Measurements from ENCODE around the gene INSC. TPM values are rescaled to one million over a fixed set of nuclear protein-coding genes. Genes with fewer than 3 reads are reported as not detected.

INSC gene
- total and polyA plus RNA-seq, 12 donors, result 0.19 to 0.76 (median 0.60) TPM; not detected in 4

DNA sequence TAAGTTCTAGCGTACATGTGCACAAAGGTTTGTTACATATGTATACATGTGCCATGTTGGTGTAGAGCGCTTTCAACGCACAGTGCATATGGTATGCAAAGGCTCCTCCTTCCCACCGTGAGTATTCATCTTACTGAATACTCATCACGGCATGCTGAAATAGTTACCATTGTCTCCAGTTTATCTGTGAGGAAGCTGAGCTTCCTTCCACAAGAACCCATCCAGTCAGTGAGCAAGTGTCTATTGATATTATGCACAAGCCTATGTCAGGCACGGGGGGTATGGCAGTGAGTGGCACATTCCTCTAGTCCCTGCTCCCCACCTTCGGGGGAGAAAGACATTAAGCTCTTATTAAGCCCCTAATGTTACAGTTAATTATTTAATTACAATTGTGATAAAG, 28.1 kb downstream of the INSC start:
- TF ChIP-seq CTCF (IDR thresholded peaks at IDR 0.05), result no peak
- WGBS, 2 donors, result 57 to 63% methylated on average over 7 of the region's 7 CpGs
- Histone ChIP-seq H3K4me1 (peaks cover 0 to 8% (median 0%) of the 10 kb centered on the region in 9 donors), H3K9me3 (no peaks in the 10 kb centered on the region), H3K27me3 (no peaks in the 10 kb centered on the region), H3K27ac (no peak overlapping the region), H3K36me3 (no peaks in the 10 kb centered on the region), H3K4me3 (no peak overlapping the region)
- intact Hi-C loops (cut with DNase I), result no loop called here
- DNase-seq, result no peak
- no peak for ATAC-seq

DNA sequence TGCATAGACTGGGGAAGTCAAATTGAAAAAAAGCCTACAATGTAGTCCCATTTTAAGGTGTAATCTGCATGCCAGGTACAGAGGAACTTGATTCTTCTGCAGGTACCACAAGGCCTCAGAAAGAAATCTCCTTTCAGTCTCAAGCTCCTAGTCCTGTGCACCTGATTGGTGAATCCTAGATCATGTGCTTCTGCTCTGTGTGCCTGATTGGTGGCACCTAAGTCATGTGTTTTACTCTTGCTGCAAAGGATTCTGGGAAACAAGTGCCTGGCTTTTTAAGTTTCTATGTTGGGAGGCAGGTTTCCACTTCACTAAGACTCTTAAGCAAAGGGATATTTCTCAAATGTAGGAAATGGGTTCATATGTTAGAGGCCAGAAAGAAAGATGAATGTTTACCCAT, 29.1 kb downstream of the INSC start:
- no peak for DNase-seq
- intact Hi-C loops (cut with DNase I), result no loop called here
- Histone ChIP-seq H3K27me3 (no peaks in the 10 kb centered on the region), H3K27ac (no peak overlapping the region), H3K4me1 (peaks cover 0 to 4% (median 0%) of the 10 kb centered on the region in 9 donors), H3K36me3 (no peaks in the 10 kb centered on the region), H3K9me3 (no peaks in the 10 kb centered on the region), H3K4me3 (no peak overlapping the region)
- TF ChIP-seq CTCF (IDR thresholded peaks at IDR 0.05), result no peak
- no peak for ATAC-seq

DNA sequence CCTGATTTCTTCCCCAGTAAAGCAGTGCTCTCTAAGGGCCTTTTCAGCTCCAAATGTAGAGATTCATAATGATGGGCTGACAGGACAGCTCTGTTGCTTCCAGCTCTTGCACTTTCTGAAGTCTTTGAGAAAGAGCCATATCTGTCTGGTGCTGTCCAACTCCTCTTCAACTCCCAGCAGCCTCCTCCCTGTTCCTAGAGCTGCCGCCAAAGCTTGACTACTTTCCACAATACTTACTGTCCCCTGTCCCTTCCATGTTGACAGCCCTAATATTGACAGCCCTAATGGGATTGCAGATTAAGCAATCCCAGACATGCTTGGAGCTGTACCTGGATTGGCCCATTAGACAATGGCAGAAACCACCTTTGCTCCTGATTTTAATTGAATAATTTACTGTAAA, 29.6 kb downstream of the INSC start:
- no peaks in the 10 kb centered on the region for H3K36me3 ChIP-seq
- peaks cover 0 to 3% (median 0%) of the 10 kb centered on the region in 9 donors for H3K4me1 ChIP-seq
- DNase-seq (no peak), ATAC-seq (no peak)
- no peaks in the 10 kb centered on the region for H3K9me3 ChIP-seq
- 69 to 74% methylated on average over 1 of the region's 1 CpG for WGBS, 2 donors
- no peak overlapping the region for H3K4me3 ChIP-seq
- no peak overlapping the region for H3K27ac ChIP-seq
- intact Hi-C loops (cut with DNase I), result no loop called here
- no peaks in the 10 kb centered on the region for H3K27me3 ChIP-seq
- TF ChIP-seq CTCF (IDR thresholded peaks at IDR 0.05), result no peak

DNA sequence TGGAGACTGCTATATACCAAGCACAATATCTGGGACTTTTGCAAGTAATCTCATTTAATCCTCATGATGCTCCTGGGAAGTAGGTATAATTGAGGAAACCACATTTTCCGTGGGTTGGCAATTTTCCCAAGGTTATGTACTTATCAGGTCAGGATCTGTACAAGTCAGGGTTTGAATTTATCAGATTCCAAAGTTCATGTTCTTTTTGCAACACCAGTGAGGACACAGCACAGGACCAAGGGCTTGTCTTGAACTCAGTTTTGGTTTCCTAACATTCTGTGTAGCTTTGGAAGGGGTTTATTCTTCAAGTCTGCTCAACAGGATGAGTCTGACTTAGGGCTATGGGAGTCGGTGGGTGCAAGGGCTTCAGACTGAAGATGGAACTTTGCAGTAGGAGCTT, 30.4 kb downstream of the INSC start:
- TF ChIP-seq CTCF (IDR thresholded peaks at IDR 0.05), result no peak
- Histone ChIP-seq H3K36me3 (no peaks in the 10 kb centered on the region), H3K27me3 (no peaks in the 10 kb centered on the region), H3K27ac (no peak overlapping the region), H3K4me3 (no peak overlapping the region), H3K9me3 (no peaks in the 10 kb centered on the region), H3K4me1 (peaks cover 0 to 3% (median 0%) of the 10 kb centered on the region in 9 donors)
- no peak for DNase-seq
- no peak for ATAC-seq
- 66 to 70% methylated on average over 2 of the region's 2 CpGs for WGBS, 2 donors
- intact Hi-C loops (cut with DNase I), result no loop called here

DNA sequence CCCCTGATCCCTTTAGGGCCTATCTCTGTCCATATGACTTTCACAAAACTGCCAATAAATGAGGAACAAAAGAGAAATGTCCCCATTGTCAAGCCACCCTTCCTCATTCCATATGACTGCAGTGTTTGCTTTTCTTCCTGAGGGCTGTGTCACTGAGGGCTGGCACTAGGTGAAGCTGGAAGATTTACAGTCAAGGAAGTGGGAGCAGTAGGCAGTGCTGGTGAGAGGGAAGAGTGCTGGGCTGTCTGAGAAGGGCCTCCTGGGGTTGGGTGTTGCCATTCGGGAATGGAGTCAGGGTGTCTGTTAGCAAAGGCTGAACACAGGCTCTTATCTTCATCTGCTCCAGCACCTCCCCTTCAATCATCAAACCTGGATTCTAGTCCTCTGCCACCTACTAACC, 30.9 kb downstream of the INSC start:
- Histone ChIP-seq H3K9me3 (no peaks in the 10 kb centered on the region), H3K36me3 (no peaks in the 10 kb centered on the region), H3K4me1 (peaks cover 0 to 3% (median 0%) of the 10 kb centered on the region in 9 donors), H3K27ac (no peak overlapping the region), H3K27me3 (no peaks in the 10 kb centered on the region), H3K4me3 (no peak overlapping the region)
- intact Hi-C loops (cut with DNase I), result no loop called here
- TF ChIP-seq CTCF (IDR thresholded peaks at IDR 0.05), result no peak
- DNase-seq (no peak), ATAC-seq (no peak)
- WGBS, 2 donors, result 44 to 47% methylated on average over 1 of the region's 1 CpG

Data from heart right ventricle (tissue), 16 donors.